ENCODE data around the gene SUCO.

- no peak for TF ChIP-seq RFX5 (IDR thresholded peaks at IDR 0.05; ENCODE audit: low read depth, low read length)
- no peak for TF ChIP-seq TBX3 (IDR thresholded peaks at IDR 0.05; ENCODE audit: borderline replicate concordance)
- TF ChIP-seq, protein P1, sequence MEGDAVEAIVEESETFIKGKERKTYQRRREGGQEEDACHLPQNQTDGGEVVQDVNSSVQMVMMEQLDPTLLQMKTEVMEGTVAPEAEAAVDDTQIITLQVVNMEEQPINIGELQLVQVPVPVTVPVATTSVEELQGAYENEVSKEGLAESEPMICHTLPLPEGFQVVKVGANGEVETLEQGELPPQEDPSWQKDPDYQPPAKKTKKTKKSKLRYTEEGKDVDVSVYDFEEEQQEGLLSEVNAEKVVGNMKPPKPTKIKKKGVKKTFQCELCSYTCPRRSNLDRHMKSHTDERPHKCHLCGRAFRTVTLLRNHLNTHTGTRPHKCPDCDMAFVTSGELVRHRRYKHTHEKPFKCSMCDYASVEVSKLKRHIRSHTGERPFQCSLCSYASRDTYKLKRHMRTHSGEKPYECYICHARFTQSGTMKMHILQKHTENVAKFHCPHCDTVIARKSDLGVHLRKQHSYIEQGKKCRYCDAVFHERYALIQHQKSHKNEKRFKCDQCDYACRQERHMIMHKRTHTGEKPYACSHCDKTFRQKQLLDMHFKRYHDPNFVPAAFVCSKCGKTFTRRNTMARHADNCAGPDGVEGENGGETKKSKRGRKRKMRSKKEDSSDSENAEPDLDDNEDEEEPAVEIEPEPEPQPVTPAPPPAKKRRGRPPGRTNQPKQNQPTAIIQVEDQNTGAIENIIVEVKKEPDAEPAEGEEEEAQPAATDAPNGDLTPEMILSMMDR (CRISPR knock-in tag; IDR thresholded peaks at IDR 0.05), result no peak
- no peak for TF ChIP-seq KLF6 (CRISPR knock-in tag; IDR thresholded peaks at IDR 0.05)
- no peak for TF ChIP-seq MEIS1 (CRISPR knock-in tag; IDR thresholded peaks at IDR 0.05; ENCODE audit: borderline replicate concordance)
- no peak for TF ChIP-seq HMG20A (CRISPR knock-in tag; IDR thresholded peaks at IDR 0.05; ENCODE audit: borderline replicate concordance)
- TF ChIP-seq JUND (CRISPR knock-in tag; IDR thresholded peaks at IDR 0.05), result no peak
- TF ChIP-seq, protein P2, sequence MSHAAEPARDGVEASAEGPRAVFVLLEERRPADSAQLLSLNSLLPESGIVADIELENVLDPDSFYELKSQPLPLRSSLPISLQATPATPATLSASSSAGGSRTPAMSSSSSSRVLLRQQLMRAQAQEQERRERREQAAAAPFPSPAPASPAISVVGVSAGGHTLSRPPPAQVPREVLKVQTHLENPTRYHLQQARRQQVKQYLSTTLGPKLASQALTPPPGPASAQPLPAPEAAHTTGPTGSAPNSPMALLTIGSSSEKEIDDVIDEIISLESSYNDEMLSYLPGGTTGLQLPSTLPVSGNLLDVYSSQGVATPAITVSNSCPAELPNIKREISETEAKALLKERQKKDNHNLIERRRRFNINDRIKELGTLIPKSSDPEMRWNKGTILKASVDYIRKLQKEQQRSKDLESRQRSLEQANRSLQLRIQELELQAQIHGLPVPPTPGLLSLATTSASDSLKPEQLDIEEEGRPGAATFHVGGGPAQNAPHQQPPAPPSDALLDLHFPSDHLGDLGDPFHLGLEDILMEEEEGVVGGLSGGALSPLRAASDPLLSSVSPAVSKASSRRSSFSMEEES (CRISPR knock-in tag; IDR thresholded peaks at IDR 0.05), result no peak
- TF ChIP-seq POLR2AphosphoS5 (IDR thresholded peaks at IDR 0.05; ENCODE audit: low read depth, low read length), result no peak
- TF ChIP-seq, protein P3, sequence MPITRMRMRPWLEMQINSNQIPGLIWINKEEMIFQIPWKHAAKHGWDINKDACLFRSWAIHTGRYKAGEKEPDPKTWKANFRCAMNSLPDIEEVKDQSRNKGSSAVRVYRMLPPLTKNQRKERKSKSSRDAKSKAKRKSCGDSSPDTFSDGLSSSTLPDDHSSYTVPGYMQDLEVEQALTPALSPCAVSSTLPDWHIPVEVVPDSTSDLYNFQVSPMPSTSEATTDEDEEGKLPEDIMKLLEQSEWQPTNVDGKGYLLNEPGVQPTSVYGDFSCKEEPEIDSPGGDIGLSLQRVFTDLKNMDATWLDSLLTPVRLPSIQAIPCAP (CRISPR knock-in tag; IDR thresholded peaks at IDR 0.05; ENCODE audit: low read depth), result no peak
- TF ChIP-seq RELA (CRISPR knock-in tag; IDR thresholded peaks at IDR 0.05), result no peak
Observed at GRCh38 chr1:172661107-172661506, 128.2 kb downstream of the SUCO start.

Measured in HepG2 (cell line).